ENCODE data around the gene TRIM37.
A peak's percentile ranks its signal among the peaks of the same experiment; 100 is the strongest.
"Not testable (repeated sequence)": the region's sequence is repeated elsewhere in the genome, so short reads cannot be mapped to it uniquely, and the experiment has no call there.

Gene TRIM37

DNA sequence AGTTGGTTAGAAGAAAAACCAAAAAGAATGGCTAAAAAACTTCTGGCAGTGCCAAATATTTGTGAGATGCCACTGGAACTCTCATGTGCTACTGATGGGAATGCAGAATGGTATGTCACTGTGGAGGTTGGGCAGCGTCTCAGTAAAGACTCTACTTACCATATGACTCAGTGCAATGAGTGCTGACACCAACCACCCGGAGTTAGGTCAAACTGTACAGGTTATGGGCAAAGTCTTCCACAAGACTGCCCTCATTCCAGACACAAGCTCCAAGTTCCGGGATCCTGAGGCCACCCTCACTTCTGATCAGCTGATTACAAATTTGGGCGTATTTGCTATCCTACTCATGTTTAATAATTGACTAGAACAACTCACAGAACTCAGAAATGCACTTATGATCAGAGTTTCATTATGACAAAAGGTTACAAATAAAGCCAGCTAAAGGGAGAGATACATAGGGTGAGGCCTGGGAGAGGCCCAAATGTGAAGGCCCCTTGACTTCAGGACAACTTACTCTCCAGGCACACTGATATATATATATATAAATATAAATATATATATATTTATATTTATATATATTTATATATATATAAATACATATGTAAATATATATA lies 114.9 kb downstream of the TRIM37 start:
- peak; percentile 54 for DNase-seq (ENCODE audit: low spot score)

DNA sequence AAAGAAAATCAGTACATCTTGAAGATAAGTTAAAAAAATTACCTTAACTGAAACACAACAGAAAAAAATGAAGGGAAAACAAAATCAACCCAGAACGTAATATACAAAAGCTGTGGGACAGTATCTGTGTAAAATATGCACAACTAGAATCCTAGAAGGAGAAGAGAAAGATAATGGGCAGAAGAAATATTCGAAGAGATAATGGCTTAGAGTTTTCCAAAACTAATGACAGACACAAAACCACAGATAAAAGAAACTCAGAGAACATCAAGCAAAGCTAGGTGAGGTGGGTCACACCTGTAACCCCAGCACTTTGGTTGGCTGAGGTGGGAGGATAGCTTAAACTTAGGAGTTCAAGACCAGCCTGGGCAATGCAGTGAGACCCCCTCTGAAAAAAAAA lies 117.1 kb downstream of the TRIM37 start:
- DNase-seq (ENCODE audit: low spot score): no peak

DNA sequence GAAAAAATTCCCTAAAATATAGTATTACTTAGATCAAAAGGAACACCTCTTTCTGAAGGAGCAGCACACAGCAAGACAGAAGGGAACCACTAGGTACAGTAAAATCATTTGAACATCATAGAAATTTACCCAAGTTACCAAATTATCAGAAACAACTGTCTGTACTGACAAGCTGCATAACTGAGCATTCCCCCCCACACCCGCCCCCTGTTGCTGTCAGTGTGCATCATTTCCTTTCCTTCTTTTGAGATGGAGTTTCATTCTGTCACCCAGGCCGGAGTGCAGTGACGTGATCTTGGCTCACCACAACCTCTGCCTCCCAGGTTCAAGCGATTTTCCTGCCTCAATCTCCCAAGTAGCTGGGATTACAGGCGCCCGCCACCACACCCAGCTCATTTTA lies 120.7 kb downstream of the TRIM37 start:
- DNase-seq (ENCODE audit: low spot score): no peak

DNA sequence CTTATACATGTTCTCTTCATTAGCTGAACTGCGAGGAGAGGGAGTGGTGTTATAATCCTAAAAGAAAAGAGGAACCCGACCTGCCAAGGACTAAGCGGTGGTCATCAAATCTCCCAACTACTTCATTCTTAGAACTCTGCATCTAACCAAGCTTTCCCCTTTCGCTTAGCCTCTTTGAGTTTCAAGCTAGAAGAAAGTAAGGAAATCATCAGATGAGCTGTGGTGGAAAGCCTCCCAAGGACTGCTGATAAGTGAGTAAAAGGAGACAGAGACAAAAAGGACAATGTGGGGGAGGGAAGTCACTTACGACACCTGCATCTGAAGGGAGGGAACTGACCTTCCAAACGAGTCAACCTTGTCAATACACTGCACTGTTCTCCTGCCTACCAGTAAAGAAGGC lies 121.3 kb downstream of the TRIM37 start:
- no peak for DNase-seq (ENCODE audit: low spot score)

DNA sequence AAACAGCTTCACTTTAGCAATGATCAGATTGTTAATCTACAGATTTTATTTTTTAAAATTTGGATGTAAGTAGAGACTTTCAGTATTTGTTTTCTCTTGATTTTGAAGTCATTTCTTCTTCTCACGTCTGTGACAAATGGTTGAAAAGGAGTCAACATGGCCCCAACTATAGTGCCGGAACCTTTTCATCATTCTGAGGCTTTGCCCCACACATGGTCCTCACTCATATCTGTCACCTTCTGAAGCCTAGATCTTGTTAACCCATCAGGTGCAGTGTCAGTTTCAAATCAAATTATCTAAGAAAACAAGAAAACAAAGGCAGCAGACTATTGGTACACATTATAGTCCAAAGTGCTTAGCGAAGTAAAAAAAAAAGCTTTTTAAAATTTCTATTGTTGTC lies 124.1 kb downstream of the TRIM37 start:
- no peak for DNase-seq (ENCODE audit: low spot score)

DNA sequence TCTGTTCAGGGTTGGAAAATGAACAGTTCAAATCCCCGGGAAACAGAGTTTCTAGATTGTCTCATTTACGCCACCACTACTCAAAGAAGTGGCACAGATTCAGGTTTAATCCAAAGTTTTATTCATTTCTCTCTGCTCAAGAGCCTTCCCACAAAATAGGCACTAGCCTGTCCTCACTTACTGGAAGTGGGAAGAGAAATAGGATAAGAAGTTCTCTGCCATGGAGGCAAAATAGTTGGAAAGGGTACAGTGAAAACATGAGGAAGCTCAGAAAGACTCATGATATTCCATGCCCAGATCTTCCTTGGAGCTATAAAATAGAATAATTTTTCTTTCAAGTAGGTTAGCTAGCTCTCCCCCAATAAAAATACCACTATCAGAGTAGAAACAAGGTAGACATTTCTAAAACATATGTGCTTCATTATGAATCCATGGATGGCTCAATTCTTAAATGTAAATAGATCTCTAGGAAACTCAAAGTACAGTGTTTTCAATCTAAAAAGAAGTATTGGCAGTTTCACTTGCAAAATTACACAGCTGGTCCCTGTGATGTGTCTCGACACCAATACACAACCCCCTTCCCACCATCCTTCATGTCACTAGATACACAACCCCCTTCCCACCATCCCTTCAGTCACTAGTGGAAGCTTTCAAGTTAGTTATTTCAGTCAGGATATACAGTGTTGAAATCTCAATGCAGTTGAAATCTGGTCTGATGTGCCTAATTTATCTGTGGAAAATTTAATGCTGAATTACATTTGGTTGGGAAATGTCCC lies 125.8 kb downstream of the TRIM37 start:
- no peak for DNase-seq (ENCODE audit: low spot score)

- DNase-seq (ENCODE audit: low spot score): no peak
Measured at GRCh38 chr17:58976541-58976940, 130.1 kb downstream of the TRIM37 start.

GRCh38 chr17:58974354-58974753 lies 132.3 kb downstream of the TRIM37 start:
- no peak for DNase-seq (ENCODE audit: low spot score)

GRCh38 chr17:58970609-58971450 lies 135.8 kb downstream of the TRIM37 start:
- no peak for DNase-seq (ENCODE audit: low spot score)

DNA sequence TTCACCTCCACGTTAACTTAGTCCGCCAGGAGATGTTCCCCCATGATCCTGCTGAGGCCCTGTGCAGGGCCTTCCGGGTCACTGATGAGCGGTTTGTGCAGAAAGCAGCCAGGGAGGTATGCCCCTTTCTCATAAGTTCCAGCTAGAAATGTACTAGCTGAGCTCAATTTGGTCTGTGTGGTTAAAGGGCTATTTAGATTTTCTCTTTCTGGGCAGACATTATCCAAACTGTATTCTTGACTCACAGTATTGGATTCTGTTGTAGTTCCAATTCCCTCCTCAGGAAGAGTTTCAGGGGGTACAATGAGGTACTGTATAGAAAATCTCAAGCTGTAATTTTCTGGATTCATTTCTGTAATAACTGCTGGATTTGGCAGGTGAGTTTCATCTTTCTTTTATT lies 137.1 kb downstream of the TRIM37 start:
- no peak for DNase-seq (ENCODE audit: low spot score)

GRCh38 chr17:58969156-58969555 lies 137.5 kb downstream of the TRIM37 start:
- DNase-seq (ENCODE audit: low spot score): no peak

- DNase-seq (ENCODE audit: low spot score): no peak
Measured at GRCh38 chr17:58968426-58969061, 138.1 kb downstream of the TRIM37 start.

DNA sequence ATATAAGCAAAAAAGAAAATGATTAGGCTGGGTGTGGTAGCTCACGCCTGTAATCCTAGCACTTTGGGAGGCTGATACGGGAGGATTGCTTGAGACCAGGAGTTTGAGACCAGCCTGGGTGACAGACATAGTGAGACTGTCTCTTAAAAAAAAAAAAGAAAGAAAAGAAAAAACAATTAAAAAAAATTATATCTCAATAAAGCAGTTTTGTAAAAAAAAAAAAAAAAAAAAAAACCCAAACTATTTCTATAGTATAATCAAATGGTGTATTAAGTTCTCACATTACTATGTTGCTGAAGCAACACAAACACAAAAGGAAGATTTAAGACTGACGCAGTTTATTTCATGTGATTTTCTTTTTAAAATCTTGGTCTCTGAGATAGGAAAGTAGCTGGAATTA lies 140.5 kb downstream of the TRIM37 start:
- no peak for DNase-seq (ENCODE audit: low spot score)

DNA sequence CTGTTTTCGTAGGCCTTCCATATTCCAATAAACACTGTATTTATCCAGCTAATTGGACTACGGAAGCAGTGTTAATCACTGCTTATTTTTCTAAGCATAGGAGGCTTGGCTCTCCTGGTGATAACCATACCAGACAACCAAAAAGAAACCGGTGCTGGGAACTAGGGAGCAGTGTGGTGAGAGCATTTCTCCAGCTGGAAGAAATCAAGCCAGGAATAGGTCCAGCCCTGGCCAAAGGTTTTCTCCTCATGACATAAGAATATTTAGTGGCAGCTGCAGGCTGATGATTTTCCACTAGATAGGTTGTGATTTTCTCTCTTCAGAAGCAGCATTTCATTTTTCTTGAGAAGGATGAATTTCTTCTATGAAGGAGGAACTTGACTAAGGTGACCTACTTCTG lies 141.5 kb downstream of the TRIM37 start:
- DNase-seq (ENCODE audit: low spot score): no peak

- DNase-seq (ENCODE audit: low spot score): peak; percentile 44
Measured at GRCh38 chr17:58960068-58960467, 146.6 kb downstream of the TRIM37 start.

DNA sequence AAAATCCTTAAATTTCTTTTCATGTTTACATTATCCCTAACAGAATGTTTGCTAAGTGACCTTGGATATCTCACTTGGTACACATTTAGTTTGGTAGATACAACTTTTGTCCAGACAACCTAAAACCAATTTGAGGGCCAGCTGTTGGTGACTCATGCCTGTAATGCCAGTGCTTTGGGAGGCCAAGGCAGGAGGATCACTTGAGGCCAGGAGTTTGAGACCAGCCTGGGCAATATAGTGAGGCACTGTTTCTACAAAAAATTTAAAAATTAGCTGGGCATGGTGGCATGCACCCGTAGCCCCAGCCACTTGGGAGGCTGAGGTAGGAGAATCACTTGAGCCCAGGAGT lies 149.0 kb downstream of the TRIM37 start:
- DNase-seq (ENCODE audit: low spot score): not testable (repeated sequence)

- no peak for DNase-seq (ENCODE audit: low spot score)
Measured at GRCh38 chr17:58956997-58957724, 149.5 kb downstream of the TRIM37 start.

GRCh38 chr17:58954358-58954757 lies 152.3 kb downstream of the TRIM37 start:
- not testable (repeated sequence) for DNase-seq (ENCODE audit: low spot score)

GRCh38 chr17:58947824-58948223 lies 158.9 kb downstream of the TRIM37 start:
- DNase-seq (ENCODE audit: low spot score): no peak

- no peak for DNase-seq (ENCODE audit: low spot score)
Measured at GRCh38 chr17:58947411-58947810, 159.3 kb downstream of the TRIM37 start.

DNA sequence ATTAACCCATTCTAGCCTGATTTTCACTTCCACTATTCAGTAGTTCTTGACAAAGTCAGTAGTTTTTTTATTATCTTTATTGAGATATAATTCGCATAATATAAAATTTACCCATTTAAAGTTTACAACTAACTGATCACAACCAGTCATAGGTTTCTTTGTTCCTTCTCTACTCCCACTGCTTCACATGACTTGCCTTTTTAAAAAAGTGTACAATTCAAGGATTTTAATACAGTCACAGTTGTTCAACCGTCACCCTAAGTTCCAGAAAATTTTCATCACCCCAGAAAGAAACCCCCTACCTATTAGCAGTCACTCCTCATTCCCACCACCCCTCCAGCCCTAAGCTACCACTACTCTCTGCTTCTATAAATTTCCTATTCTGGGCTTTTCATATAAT lies 162.5 kb downstream of the TRIM37 start:
- DNase-seq (ENCODE audit: low spot score): no peak

GRCh38 chr17:58936295-58936694 lies 170.4 kb downstream of the TRIM37 start:
- DNase-seq (ENCODE audit: low spot score): no peak

Data from AG20443 (cell line).